LHCN-M2 (cell line): ENCODE data around the gene TNFRSF21. TPM values are rescaled to one million over a fixed set of nuclear protein-coding genes. Genes with fewer than 3 reads are reported as not detected.
"Not testable (repeated sequence)": the region's sequence is repeated elsewhere in the genome, so short reads cannot be mapped to it uniquely, and the experiment has no call there.

Experiments
- DNase-seq: peaks from one replicate; pipeline ENCODE4 v3.0.0-alpha.2; 2012; ENCODE audit warnings: low read depth
- polyA plus RNA-seq: library from polyadenylated mRNA; unstranded; fragments of >200 nt; gene quantifications from one replicate; pipeline ENCODE4 v1.2.1, GENCODE V29; 2012; ENCODE audit warnings: missing spikeins
- total RNA-seq: library from RNA; depleted of rRNA; stranded (reverse); fragments of >200 nt; gene quantifications from 2 replicates; pipeline ENCODE4 v1.2.3, GENCODE V29; 2014; rRNA removed

TNFRSF21 gene
- total RNA-seq = 3.1 TPM in 2 replicates
- polyA plus RNA-seq = 1.1 TPM

GRCh38 chr6:47309291-47310130 lies at the start of gene TNFRSF21:
Gene TNFRSF21 (minus strand): TSS chr6:47309905. CDS start chr6:47309511, 394 bp downstream.
- DNase-seq = peak; percentile 81

- DNase-seq = no peak
These were observed 48.9 kb upstream of the TNFRSF21 start for GRCh38 chr6:47358440-47359225.

GRCh38 chr6:47357827-47358226 lies 48.1 kb upstream of the TNFRSF21 start:
- DNase-seq = no peak

GRCh38 chr6:47355496-47355895 lies 45.8 kb upstream of the TNFRSF21 start:
- no peak for DNase-seq

GRCh38 chr6:47353871-47354270 lies 44.2 kb upstream of the TNFRSF21 start:
- DNase-seq = peak; percentile 10

- no peak for DNase-seq
These were observed 43.3 kb upstream of the TNFRSF21 start for GRCh38 chr6:47352966-47353365.

- no peak for DNase-seq
These were observed 42.7 kb upstream of the TNFRSF21 start for GRCh38 chr6:47352194-47352920.

- no peak for DNase-seq
These were observed 41.9 kb upstream of the TNFRSF21 start for GRCh38 chr6:47351621-47352020.

GRCh38 chr6:47349931-47350330 lies 40.2 kb upstream of the TNFRSF21 start:
- DNase-seq = no peak

- no peak for DNase-seq
These were observed 38.7 kb upstream of the TNFRSF21 start for GRCh38 chr6:47348316-47348863.

GRCh38 chr6:47345761-47346160 lies 36.1 kb upstream of the TNFRSF21 start:
- DNase-seq = no peak

GRCh38 chr6:47344022-47344421 lies 34.3 kb upstream of the TNFRSF21 start:
- DNase-seq = no peak

GRCh38 chr6:47343600-47343999 lies 33.9 kb upstream of the TNFRSF21 start:
- no peak for DNase-seq

GRCh38 chr6:47342824-47343223 lies 33.1 kb upstream of the TNFRSF21 start:
- no peak for DNase-seq

- DNase-seq = no peak
These were observed 27.8 kb upstream of the TNFRSF21 start for GRCh38 chr6:47337519-47337918.

- no peak for DNase-seq
These were observed 26.6 kb upstream of the TNFRSF21 start for GRCh38 chr6:47336334-47336733.

GRCh38 chr6:47335466-47335865 lies 25.8 kb upstream of the TNFRSF21 start:
- DNase-seq = no peak

GRCh38 chr6:47334334-47334733 lies 24.6 kb upstream of the TNFRSF21 start:
- peak; percentile 23 for DNase-seq

GRCh38 chr6:47328606-47329005 lies 18.9 kb upstream of the TNFRSF21 start:
- not testable (repeated sequence) for DNase-seq

- not testable (repeated sequence) for DNase-seq
These were observed 18.4 kb upstream of the TNFRSF21 start for GRCh38 chr6:47328139-47328538.

GRCh38 chr6:47323887-47324286 lies 14.2 kb upstream of the TNFRSF21 start:
- DNase-seq = no peak

- no peak for DNase-seq
These were observed 13.6 kb upstream of the TNFRSF21 start for GRCh38 chr6:47323321-47323720.
